Fibroblast of lung (primary cell): ENCODE measurements around the gene DCP1B. TPM values are rescaled to one million over a fixed set of nuclear protein-coding genes. Genes with fewer than 3 reads are reported as not detected.

Experiments
- DNase-seq, 2 donors: peaks; one replicate each; pipeline versions ENCODE4 v3.0.0 to v3.0.0-alpha.2; 2010; ENCODE audit warnings: low read depth in 2 of 2
- H2AFZ ChIP-seq: 2 replicates; pipeline ENCODE4 v1.5.1; 2012; ENCODE audit warnings: low read length, control low read depth, inconsistent platforms
- H3K27ac ChIP-seq: 2 replicates; pipeline ENCODE4 v1.5.1; 2011; ENCODE audit warnings: low read length, control low read depth; ENCODE audit not compliant: insufficient read depth
- H3K27me3 ChIP-seq: 2 replicates; pipeline ENCODE4 v1.5.1; 2011; ENCODE audit warnings: mild to moderate bottlenecking, low read length; ENCODE audit not compliant: control insufficient read depth, insufficient read depth
- H3K36me3 ChIP-seq: 2 replicates; pipeline ENCODE4 v1.5.1; 2011; ENCODE audit warnings: low read length; ENCODE audit not compliant: control insufficient read depth, insufficient read depth
- H3K4me1 ChIP-seq: 2 replicates; pipeline ENCODE4 v1.5.1; 2011; ENCODE audit warnings: low read length; ENCODE audit not compliant: control insufficient read depth, insufficient read depth; ENCODE audit errors: extremely low read depth
- H3K4me2 ChIP-seq: 2 replicates; pipeline ENCODE4 v1.5.1; 2011; ENCODE audit warnings: low read length, control low read depth; ENCODE audit not compliant: insufficient read depth; ENCODE audit errors: extremely low read depth
- H3K4me3 ChIP-seq, 4 experiments: fragments of 200-600 bp in 1 of 4; sonication (generic) in 1 of 4; replicated peaks in 1 of 4; 2 replicates each; pipeline ENCODE4 v1.5.1; 2011 to 2016; ENCODE audit warnings: low read length in 4 of 4, low read depth in 3 of 4, mild to moderate bottlenecking in 3 of 4, control low read depth in 2 of 4, inconsistent platforms in 1 of 4, mixed read lengths in 1 of 4; ENCODE audit not compliant: insufficient read depth in 1 of 4; ENCODE audit errors: control extremely low read depth in 1 of 4
- H3K79me2 ChIP-seq: 2 replicates; pipeline ENCODE4 v1.5.1; 2012; ENCODE audit warnings: mild to moderate bottlenecking, low read length, inconsistent platforms; ENCODE audit not compliant: control insufficient read depth, insufficient read depth
- H3K9ac ChIP-seq: 2 replicates; pipeline ENCODE4 v1.5.1; 2011; ENCODE audit warnings: mild to moderate bottlenecking, low read length, control low read depth; ENCODE audit not compliant: insufficient read depth
- H3K9me3 ChIP-seq: 2 replicates; pipeline ENCODE4 v1.5.1; 2012; ENCODE audit warnings: low read depth, low read length; ENCODE audit not compliant: control insufficient read depth, insufficient read depth
- H4K20me1 ChIP-seq: 2 replicates; pipeline ENCODE4 v1.5.1; 2011; ENCODE audit warnings: low read length; ENCODE audit not compliant: control insufficient read depth, insufficient read depth; ENCODE audit errors: extremely low read depth
- CTCF ChIP-seq, 2 donors: IDR thresholded peaks in 1 of 2; conservative IDR thresholded peaks in 1 of 2; 1 replicate in 1 of 2; 2 replicates in 1 of 2; pipeline ENCODE4 v1.5.1; 2011 to 2012; ENCODE audit warnings: low read length in 2 of 2, control low read depth in 1 of 2, inconsistent platforms in 1 of 2, low read depth in 1 of 2, mild to moderate bottlenecking in 1 of 2
- EZH2 ChIP-seq: IDR thresholded peaks from 2 replicates; pipeline ENCODE4 v1.5.1; 2012; ENCODE audit warnings: low read length, control low read depth, mild to moderate bottlenecking; ENCODE audit errors: missing control alignments
- polyA plus RNA-seq, 2 donors: library from polyadenylated mRNA; depleted of rRNA in 1 of 2; stranded (reverse) in 1 of 2; unstranded in 1 of 2; fragments of >200 nt; gene quantifications; 2 replicates each; pipeline ENCODE4 v1.2.1, GENCODE V29; 2011 to 2012; ENCODE audit warnings: missing spikeins in 1 of 2
- total RNA-seq: library from RNA; depleted of rRNA; stranded (reverse); fragments of >200 nt; gene quantifications from 2 replicates; pipeline ENCODE4 v1.2.1, GENCODE V29; 2014

DCP1B gene
- total and polyA plus RNA-seq, 2 donors (not counting 1 experiment from before 2014, with no cell fraction given): 10.4 to 19.4 TPM

GRCh38 chr12:1929985-1930802, 74.1 kb downstream of the DCP1B start:
- H3K4me3 ChIP-seq: no peak overlapping the region
- no peak overlapping the region for H2AFZ ChIP-seq
- DNase-seq: no peak
- H3K9me3 ChIP-seq: no peaks in the 10 kb centered on the region
- H3K27ac ChIP-seq: no peak overlapping the region
- no peak overlapping the region for H3K4me2 ChIP-seq
- no peak overlapping the region for H3K9ac ChIP-seq
- no peaks in the 10 kb centered on the region for H3K36me3 ChIP-seq
- H3K79me2 ChIP-seq: no peaks in the 10 kb centered on the region
- TF ChIP-seq CTCF (conservative IDR thresholded peaks at IDR 0.05 in 1 of 2, IDR thresholded peaks at IDR 0.05 in 1 of 2; ENCODE audit: low read depth in 1 of 2, low read length in 2 of 2) (no peak), EZH2 (no peak)
- H3K27me3 ChIP-seq: peaks cover 15% of the 10 kb centered on the region
- H4K20me1 ChIP-seq: no peaks in the 10 kb centered on the region
- peaks cover 5% of the 10 kb centered on the region for H3K4me1 ChIP-seq

- Histone ChIP-seq H3K4me1 (peaks cover 5% of the 10 kb centered on the region), H2AFZ (no peak overlapping the region), H3K27me3 (peaks cover 15% of the 10 kb centered on the region), H3K27ac (no peak overlapping the region), H3K4me3 (no peak overlapping the region), H3K9ac (no peak overlapping the region), H3K79me2 (no peaks in the 10 kb centered on the region), H3K9me3 (no peaks in the 10 kb centered on the region), H4K20me1 (no peaks in the 10 kb centered on the region), H3K36me3 (no peaks in the 10 kb centered on the region), H3K4me2 (no peak overlapping the region)
- TF ChIP-seq EZH2 (no peak), CTCF (conservative IDR thresholded peaks at IDR 0.05 in 1 of 2, IDR thresholded peaks at IDR 0.05 in 1 of 2; ENCODE audit: low read depth in 1 of 2, low read length in 2 of 2) (no peak)
- no peak for DNase-seq
These were observed 74.8 kb downstream of the DCP1B start for GRCh38 chr12:1929241-1929984.

GRCh38 chr12:1928439-1929121, 75.7 kb downstream of the DCP1B start:
- no peak overlapping the region for H3K4me3 ChIP-seq
- TF ChIP-seq EZH2: no peak
- TF ChIP-seq CTCF (conservative IDR thresholded peaks at IDR 0.05 in 1 of 2, IDR thresholded peaks at IDR 0.05 in 1 of 2; ENCODE audit: low read depth in 1 of 2, low read length in 2 of 2): no peak
- H3K9me3 ChIP-seq: no peaks in the 10 kb centered on the region
- H3K9ac ChIP-seq: no peak overlapping the region
- no peak overlapping the region for H2AFZ ChIP-seq
- DNase-seq: no peak
- H3K4me2 ChIP-seq: no peak overlapping the region
- no peaks in the 10 kb centered on the region for H3K79me2 ChIP-seq
- no peak overlapping the region for H3K27ac ChIP-seq
- peaks cover 5% of the 10 kb centered on the region for H3K4me1 ChIP-seq
- H3K36me3 ChIP-seq: no peaks in the 10 kb centered on the region
- no peaks in the 10 kb centered on the region for H4K20me1 ChIP-seq
- H3K27me3 ChIP-seq: peaks cover 15% of the 10 kb centered on the region
